Right renal cortex interstitium (tissue), 3 donors: ENCODE measurements around the gene SP4. TPM values are rescaled to one million over a fixed set of nuclear protein-coding genes. Genes with fewer than 3 reads are reported as not detected.

Experiments used
- DNase-seq, 3 donors: peaks; one replicate each; pipeline ENCODE4 v3.0.0-alpha.2; 2013; ENCODE audit warnings: low read depth in 3 of 3, low spot score in 2 of 3
- polyA plus RNA-seq, 3 donors: library from polyadenylated mRNA; unstranded; fragments of 120-200 nt; gene quantifications; one replicate each; pipeline ENCODE4 v1.2.1, GENCODE V29; 2013; ENCODE audit not compliant: insufficient read length in 3 of 3

SP4 gene
- polyA plus RNA-seq, 3 donors, result 14.1 to 17.4 (median 16.2) TPM

GRCh38 chr7:21430575-21430954 lies 2.7 kb downstream of the SP4 start:
- DNase-seq, result no peak

- DNase-seq, result no peak
Measured at GRCh38 chr7:21443149-21443841, 15.4 kb downstream of the SP4 start.

- DNase-seq, result no peak
Measured at GRCh38 chr7:21448974-21449373, 21.1 kb downstream of the SP4 start.

- no peak for DNase-seq
Measured at GRCh38 chr7:21450076-21450475, 22.2 kb downstream of the SP4 start.

- no peak for DNase-seq
Measured at GRCh38 chr7:21450941-21451340, 23.1 kb downstream of the SP4 start.

GRCh38 chr7:21454182-21454581 lies 26.3 kb downstream of the SP4 start:
- DNase-seq, result no peak

- no peak for DNase-seq
Measured at GRCh38 chr7:21454906-21455305, 27.0 kb downstream of the SP4 start.

GRCh38 chr7:21461282-21461681 lies 33.4 kb downstream of the SP4 start:
- no peak for DNase-seq

- DNase-seq, result no peak
Measured at GRCh38 chr7:21462081-21462480, 34.2 kb downstream of the SP4 start.

- no peak for DNase-seq
Measured at GRCh38 chr7:21463524-21463923, 35.6 kb downstream of the SP4 start.

GRCh38 chr7:21468969-21469368 lies 41.1 kb downstream of the SP4 start:
- DNase-seq, result no peak

- DNase-seq, result no peak
Measured at GRCh38 chr7:21469894-21470293, 42.0 kb downstream of the SP4 start.

- DNase-seq, result no peak
Measured at GRCh38 chr7:21472029-21472428, 44.1 kb downstream of the SP4 start.

GRCh38 chr7:21476429-21476828 lies 48.5 kb downstream of the SP4 start:
- no peak for DNase-seq

GRCh38 chr7:21480693-21481403 lies 53.0 kb downstream of the SP4 start:
- DNase-seq, result no peak

GRCh38 chr7:21486511-21486910 lies 58.6 kb downstream of the SP4 start:
- no peak for DNase-seq

GRCh38 chr7:21495731-21496130 lies 67.8 kb downstream of the SP4 start:
- DNase-seq, result no peak

GRCh38 chr7:21497072-21497471 lies 69.2 kb downstream of the SP4 start:
- no peak for DNase-seq

GRCh38 chr7:21500117-21500832 lies 72.4 kb downstream of the SP4 start:
- no peak for DNase-seq

- peak in 1 of 3 donors; percentile 27 for DNase-seq
Measured at GRCh38 chr7:21504021-21504420, 76.1 kb downstream of the SP4 start.

- DNase-seq, result no peak
Measured at GRCh38 chr7:21507627-21508343, 79.9 kb downstream of the SP4 start.
